Activated naive CD8-positive, alpha-beta T cell treated with anti-CD3 and anti-CD28 coated beads, Interleukin-2, amount 10 ng/mL, durations not matched to agents 7 days and 5 days (primary cell): ENCODE measurements around the gene IRF8. TPM values are rescaled to one million over a fixed set of nuclear protein-coding genes. Genes with fewer than 3 reads are reported as not detected.

ENCODE experiments used
- ATAC-seq: fragments of 150-1000 bp; cut with Tn5 transposase; one replicate; pipeline ENCODE4 v1.10.0; 2021; ENCODE audit warnings: low read depth, moderate library complexity
- POLR2A ChIA-PET: fragments of 350-600 bp; sonication (Branson Sonifier 250); formaldehyde crosslinking; loops from one replicate; lab custom pipeline; 2021; ENCODE audit warnings: antibody characterized with exemption; lab: Charles Lee
- DNase-seq: peaks from one replicate; pipeline ENCODE4 v3.0.0; 2021
- H3K27ac Mint-ChIP-seq: one replicate; pipeline ENCODE4 v1.8.0; 2022; ENCODE audit warnings: mild to moderate bottlenecking, mixed read lengths
- H3K27me3 Mint-ChIP-seq: one replicate; pipeline ENCODE4 v1.8.0; 2022; ENCODE audit warnings: mild to moderate bottlenecking, moderate library complexity, mixed read lengths
- H3K36me3 Mint-ChIP-seq: one replicate; pipeline ENCODE4 v1.8.0; 2021; ENCODE audit warnings: mild to moderate bottlenecking, mixed read lengths
- H3K4me1 Mint-ChIP-seq: one replicate; pipeline ENCODE4 v1.8.0; 2021; ENCODE audit warnings: mixed read lengths
- H3K4me3 Mint-ChIP-seq: one replicate; pipeline ENCODE4 v1.8.0; 2022; ENCODE audit warnings: mild to moderate bottlenecking, moderate library complexity, mixed read lengths
- H3K9me3 Mint-ChIP-seq: one replicate; pipeline ENCODE4 v1.8.0; 2021; ENCODE audit warnings: mixed read lengths
- total RNA-seq, 2 experiments: library from RNA; stranded (reverse); gene quantifications; one replicate each; pipeline ENCODE4 v1.2.3, GENCODE V29; 2021

IRF8 gene
- total RNA-seq, 2 experiments from 2014 or later, result 27.8 to 30.8 TPM

GRCh38 chr16:85958731-85959130 is 59.8 kb downstream of the IRF8 start:
- Mint-ChIP-seq H3K4me1 (peaks cover 5% of the 10 kb centered on the region), H3K4me3 (no peak overlapping the region), H3K27ac (no peak overlapping the region), H3K27me3 (peaks cover 3% of the 10 kb centered on the region), H3K36me3 (no peaks in the 10 kb centered on the region), H3K9me3 (no peaks in the 10 kb centered on the region)
- no peak for DNase-seq
- POLR2A ChIA-PET, result no interaction called here
- no peak for ATAC-seq

DNA sequence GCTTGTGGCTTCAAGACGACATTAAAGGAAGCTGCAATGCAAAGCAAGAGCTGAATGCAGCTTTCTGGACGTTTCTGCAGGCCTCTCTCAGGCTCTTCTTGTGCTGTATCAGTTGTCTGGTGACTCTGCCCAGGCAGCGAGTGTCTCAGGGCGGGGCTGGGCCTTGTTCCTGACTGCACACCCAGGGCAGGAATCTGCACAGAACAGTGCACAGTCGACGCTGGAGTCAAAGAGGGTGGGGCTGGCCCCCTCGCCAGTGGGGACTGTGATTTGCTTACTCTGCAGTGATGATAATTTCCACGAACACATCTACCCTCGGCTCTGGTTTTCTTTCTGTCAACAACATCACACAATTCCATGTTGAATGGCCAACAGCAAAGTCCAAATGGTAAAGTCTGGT is 60.7 kb downstream of the IRF8 start:
- DNase-seq, result no peak
- no peak overlapping the region for H3K27ac Mint-ChIP-seq
- POLR2A ChIA-PET, result interaction anchor here (1.1 kb wide), 1 partner anchor 22 kb away, joined by 3 read pairs; no protein-coding TSS in a partner anchor

DNA sequence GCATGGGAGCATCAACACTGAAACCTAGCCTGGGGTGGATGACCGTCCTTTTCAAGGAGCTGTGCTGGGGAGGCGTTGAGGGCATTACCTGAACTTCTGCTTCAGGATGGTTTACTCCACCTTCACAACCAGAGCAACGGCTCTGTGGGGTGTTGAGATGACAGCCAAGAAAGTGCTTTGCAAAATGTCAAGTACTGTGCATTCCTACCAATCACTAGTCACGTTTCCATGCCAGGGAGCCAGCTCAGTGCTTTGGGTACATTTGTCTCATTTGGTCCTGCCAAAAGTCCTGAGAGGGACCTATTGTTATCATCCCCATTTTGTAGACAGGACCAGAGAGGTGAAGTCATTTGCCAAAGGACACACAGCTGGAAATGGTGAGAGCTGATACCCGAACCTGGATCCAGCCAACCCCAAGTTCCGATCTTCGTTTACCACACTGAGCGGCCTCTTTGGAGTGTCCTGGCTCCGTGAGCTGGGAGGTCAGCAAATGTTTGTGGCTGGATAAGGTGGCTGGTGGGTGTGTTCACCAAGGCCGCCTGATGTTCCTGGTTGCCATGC is 61.6 kb downstream of the IRF8 start:
- Mint-ChIP-seq H3K4me1 (peaks cover 5% of the 10 kb centered on the region), H3K36me3 (no peaks in the 10 kb centered on the region), H3K27ac (no peak overlapping the region), H3K27me3 (peaks cover 5% of the 10 kb centered on the region), H3K4me3 (no peak overlapping the region), H3K9me3 (no peaks in the 10 kb centered on the region)
- no peak for ATAC-seq
- POLR2A ChIA-PET, result interaction anchor here (1.1 kb wide), 1 partner anchor 21 kb away, joined by 3 read pairs; no protein-coding TSS in a partner anchor
- no peak for DNase-seq

More for the DNA sequence above, 60.7 kb downstream of the IRF8 start:
- Mint-ChIP-seq H3K9me3 (no peaks in the 10 kb centered on the region), H3K36me3 (no peaks in the 10 kb centered on the region), H3K4me3 (no peak overlapping the region), H3K27me3 (peaks cover 3% of the 10 kb centered on the region), H3K4me1 (peaks cover 5% of the 10 kb centered on the region)
- ATAC-seq, result no peak

DNA sequence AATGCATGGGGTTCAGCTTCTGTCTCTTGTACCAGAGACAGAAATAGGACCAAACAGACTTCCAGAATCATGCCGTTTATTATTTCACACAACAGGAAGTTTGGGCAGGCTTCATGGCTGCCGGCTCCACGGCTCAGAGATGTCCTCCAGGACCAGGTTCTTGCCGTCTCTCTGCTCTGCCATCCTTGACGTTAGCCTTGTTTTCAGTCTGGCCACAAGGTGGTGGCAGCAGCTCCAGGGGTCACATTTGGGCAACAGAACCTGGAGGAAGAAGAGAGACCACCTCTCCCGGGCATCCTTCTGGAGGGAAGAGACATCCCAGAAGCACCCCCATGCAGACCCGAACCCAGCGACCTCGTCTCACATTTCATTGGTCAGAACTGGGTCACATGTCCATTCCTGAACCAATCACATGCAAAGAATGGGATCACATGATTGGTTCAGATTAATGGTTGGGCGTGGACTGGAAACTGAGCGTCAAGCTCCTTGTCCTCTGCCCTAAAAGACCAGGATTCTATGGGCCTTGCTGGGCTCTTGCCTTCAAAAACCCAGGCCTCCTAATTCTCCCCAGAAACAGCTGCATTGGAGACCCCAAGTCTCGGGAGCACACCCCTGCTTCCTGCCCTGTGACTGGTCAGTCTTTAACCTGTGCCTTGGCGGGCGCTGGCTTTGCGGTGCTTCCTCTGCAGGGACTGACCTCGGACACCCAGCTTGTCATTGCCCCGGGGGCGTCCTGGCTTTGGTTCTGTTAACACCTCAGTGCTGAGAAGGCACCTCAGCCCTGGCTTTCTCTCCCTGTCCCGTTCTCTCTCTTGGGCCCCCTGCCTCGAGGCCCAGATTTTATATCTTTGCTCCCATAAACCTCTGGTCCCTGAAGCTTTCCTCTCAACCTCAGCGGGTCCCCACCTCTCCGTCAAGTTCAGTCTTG is 63.3 kb downstream of the IRF8 start:
- Mint-ChIP-seq H3K9me3 (no peaks in the 10 kb centered on the region), H3K36me3 (no peaks in the 10 kb centered on the region), H3K4me3 (no peak overlapping the region), H3K27ac (no peak overlapping the region), H3K27me3 (peaks cover 5% of the 10 kb centered on the region), H3K4me1 (no peaks in the 10 kb centered on the region)
- DNase-seq (no peak), ATAC-seq (no peak)
- POLR2A ChIA-PET, result no interaction called here

DNA sequence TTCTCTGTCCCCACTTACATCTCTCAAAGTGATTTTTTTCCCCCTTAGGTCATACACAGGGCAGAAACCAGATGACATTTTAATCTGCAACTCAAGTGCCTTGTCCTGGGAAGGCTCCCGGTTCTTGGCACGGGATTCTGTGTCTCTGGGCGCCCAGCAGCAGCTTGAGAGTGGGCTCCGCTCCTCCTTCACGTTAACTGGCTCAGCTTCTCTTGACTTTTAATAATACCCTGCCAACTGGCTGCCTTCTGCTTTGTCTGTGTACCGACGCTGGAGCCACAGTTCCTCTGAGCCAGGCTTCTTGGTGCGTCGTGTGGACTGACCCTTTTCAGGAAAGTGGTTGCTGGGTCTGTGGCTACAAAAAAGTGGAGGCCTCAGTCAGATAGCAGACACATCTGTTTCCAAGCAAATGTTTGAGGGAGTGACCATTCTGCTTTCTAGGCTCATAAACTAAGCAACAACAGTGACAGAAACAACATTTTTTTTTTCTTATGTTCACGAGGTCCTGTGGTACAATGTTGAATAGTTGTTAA is 64.9 kb downstream of the IRF8 start:
- Mint-ChIP-seq H3K27me3 (peaks cover 2% of the 10 kb centered on the region), H3K9me3 (no peaks in the 10 kb centered on the region), H3K4me1 (no peaks in the 10 kb centered on the region), H3K4me3 (no peak overlapping the region), H3K36me3 (no peaks in the 10 kb centered on the region), H3K27ac (no peak overlapping the region)
- POLR2A ChIA-PET, result interaction anchor here (0.7 kb wide), 1 partner anchor 26 kb away, joined by 3 read pairs; no protein-coding TSS in a partner anchor
- no peak for DNase-seq
- no peak for ATAC-seq

DNA sequence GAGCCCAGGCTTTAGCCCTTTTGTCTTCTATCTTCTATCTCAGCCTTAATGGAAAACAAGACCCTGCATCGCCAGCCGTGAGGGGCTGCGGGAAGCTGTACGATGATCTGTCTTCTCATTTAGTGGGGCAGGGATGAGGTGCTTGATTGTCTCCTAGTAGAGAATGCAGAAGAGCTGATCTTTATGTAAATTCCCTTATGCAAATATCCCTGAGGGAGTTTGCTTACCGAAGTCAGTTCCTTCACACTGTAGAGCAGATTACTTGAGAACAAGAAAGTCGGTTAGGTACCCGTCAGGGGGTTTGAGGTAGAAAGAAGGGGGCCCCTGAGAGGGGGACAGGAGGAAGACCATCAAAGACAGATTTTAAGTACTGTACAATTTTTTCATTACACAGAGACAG is 66.2 kb downstream of the IRF8 start:
- H3K4me1 Mint-ChIP-seq, result peaks cover 7% of the 10 kb centered on the region
- POLR2A ChIA-PET, result no interaction called here
- DNase-seq, result no peak

DNA sequence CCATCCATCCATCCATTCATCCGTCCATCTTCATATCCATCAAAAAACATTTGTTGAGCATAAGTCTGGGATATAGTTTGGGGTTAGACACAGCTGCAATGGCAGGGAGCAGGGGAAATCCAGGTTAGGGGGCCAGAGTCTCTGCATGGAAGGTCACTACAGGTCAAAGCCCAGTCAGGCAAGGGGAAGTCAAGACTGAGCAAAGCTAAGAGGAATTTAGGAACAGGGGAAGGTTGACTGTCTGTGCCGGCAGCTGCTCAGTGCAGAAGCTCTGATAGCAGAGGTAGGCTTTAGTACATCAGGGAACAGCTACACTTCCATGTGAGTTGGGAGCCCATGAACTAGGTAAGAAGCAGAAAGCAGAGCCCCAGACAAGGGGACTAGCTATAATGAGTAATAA is 68.1 kb downstream of the IRF8 start:
- H3K27me3 Mint-ChIP-seq, result peaks cover 2% of the 10 kb centered on the region
- no peak overlapping the region for H3K27ac Mint-ChIP-seq
- POLR2A ChIA-PET, result no interaction called here
- DNase-seq, result no peak
- H3K9me3 Mint-ChIP-seq, result no peaks in the 10 kb centered on the region
- peaks cover 7% of the 10 kb centered on the region for H3K4me1 Mint-ChIP-seq
- H3K36me3 Mint-ChIP-seq, result no peaks in the 10 kb centered on the region
- H3K4me3 Mint-ChIP-seq, result no peak overlapping the region
- no peak for ATAC-seq

More for the DNA sequence above, 66.2 kb downstream of the IRF8 start:
- no peak for ATAC-seq
- no peaks in the 10 kb centered on the region for H3K36me3 Mint-ChIP-seq
- no peaks in the 10 kb centered on the region for H3K9me3 Mint-ChIP-seq
- no peak overlapping the region for H3K27ac Mint-ChIP-seq
- H3K4me3 Mint-ChIP-seq, result no peak overlapping the region
- peaks cover 2% of the 10 kb centered on the region for H3K27me3 Mint-ChIP-seq

GRCh38 chr16:85968041-85968920 is 69.3 kb downstream of the IRF8 start:
- POLR2A ChIA-PET, result no interaction called here
- Mint-ChIP-seq H3K27ac (no peak overlapping the region), H3K4me3 (no peak overlapping the region), H3K27me3 (peaks cover 2% of the 10 kb centered on the region), H3K36me3 (no peaks in the 10 kb centered on the region), H3K4me1 (peaks cover 7% of the 10 kb centered on the region), H3K9me3 (no peaks in the 10 kb centered on the region)
- no peak for ATAC-seq
- DNase-seq, result no peak

DNA sequence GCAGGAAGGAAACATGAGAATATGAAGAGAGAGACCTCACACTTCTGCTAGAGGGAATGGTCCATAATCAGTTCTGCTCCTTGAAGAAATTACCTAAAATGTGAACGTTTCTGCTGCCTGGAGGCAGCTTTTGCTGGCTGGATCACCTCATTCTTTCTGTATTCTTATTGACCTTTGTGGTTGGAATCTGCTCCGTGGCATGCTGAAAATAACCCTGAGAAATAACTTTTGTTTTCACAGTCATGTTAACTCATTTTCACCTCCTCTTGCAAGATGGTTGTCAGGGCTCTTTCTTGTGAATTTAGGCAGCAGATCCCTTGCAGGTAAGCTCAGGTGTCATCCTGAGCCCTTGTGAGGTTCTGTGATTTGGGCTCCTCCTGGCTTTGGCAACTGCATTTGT is 70.2 kb downstream of the IRF8 start:
- ATAC-seq (no peak), DNase-seq (no peak)
- peaks cover 3% of the 10 kb centered on the region for H3K9me3 Mint-ChIP-seq
- H3K27me3 Mint-ChIP-seq, result peaks cover 2% of the 10 kb centered on the region
- no peak overlapping the region for H3K4me3 Mint-ChIP-seq
- peaks cover 7% of the 10 kb centered on the region for H3K4me1 Mint-ChIP-seq
- H3K36me3 Mint-ChIP-seq, result no peaks in the 10 kb centered on the region
- H3K27ac Mint-ChIP-seq, result no peak overlapping the region
- POLR2A ChIA-PET, result no interaction called here

GRCh38 chr16:85969591-85969990 is 70.6 kb downstream of the IRF8 start:
- ATAC-seq, result no peak
- no peak overlapping the region for H3K27ac Mint-ChIP-seq
- DNase-seq, result no peak
- no peaks in the 10 kb centered on the region for H3K36me3 Mint-ChIP-seq
- no peak overlapping the region for H3K4me3 Mint-ChIP-seq
- peaks cover 3% of the 10 kb centered on the region for H3K9me3 Mint-ChIP-seq
- POLR2A ChIA-PET, result no interaction called here
- peaks cover 7% of the 10 kb centered on the region for H3K4me1 Mint-ChIP-seq
- peaks cover 2% of the 10 kb centered on the region for H3K27me3 Mint-ChIP-seq

GRCh38 chr16:85970016-85970733 is 71.2 kb downstream of the IRF8 start:
- POLR2A ChIA-PET, result no interaction called here
- peaks cover 4% of the 10 kb centered on the region for H3K9me3 Mint-ChIP-seq
- DNase-seq (no peak), ATAC-seq (no peak)
- H3K4me3 Mint-ChIP-seq, result no peak overlapping the region
- no peaks in the 10 kb centered on the region for H3K36me3 Mint-ChIP-seq
- peaks cover 2% of the 10 kb centered on the region for H3K27me3 Mint-ChIP-seq
- peaks cover 7% of the 10 kb centered on the region for H3K4me1 Mint-ChIP-seq
- H3K27ac Mint-ChIP-seq, result no peak overlapping the region

- H3K9me3 Mint-ChIP-seq, result peaks cover 4% of the 10 kb centered on the region
- DNase-seq (no peak), ATAC-seq (no peak)
- H3K27me3 Mint-ChIP-seq, result no peaks in the 10 kb centered on the region
- peaks cover 7% of the 10 kb centered on the region for H3K4me1 Mint-ChIP-seq
- H3K27ac Mint-ChIP-seq, result no peak overlapping the region
- no peak overlapping the region for H3K4me3 Mint-ChIP-seq
- POLR2A ChIA-PET, result no interaction called here
- no peaks in the 10 kb centered on the region for H3K36me3 Mint-ChIP-seq
Observed at GRCh38 chr16:85970738-85971137, 71.8 kb downstream of the IRF8 start.
